ENCODE measurements around the gene PHACTR2. TPM values are rescaled to one million over a fixed set of nuclear protein-coding genes. Genes with fewer than 3 reads are reported as not detected.
A peak's percentile ranks its signal among the peaks of the same experiment; 100 is the strongest.
"Not testable (repeated sequence)": the region's sequence is repeated elsewhere in the genome, so short reads cannot be mapped to it uniquely, and the experiment has no call there.

The PHACTR2 gene
- polyA plus RNA-seq, 12 donors = 31.7 to 86.3 (median 39.8) TPM

DNA sequence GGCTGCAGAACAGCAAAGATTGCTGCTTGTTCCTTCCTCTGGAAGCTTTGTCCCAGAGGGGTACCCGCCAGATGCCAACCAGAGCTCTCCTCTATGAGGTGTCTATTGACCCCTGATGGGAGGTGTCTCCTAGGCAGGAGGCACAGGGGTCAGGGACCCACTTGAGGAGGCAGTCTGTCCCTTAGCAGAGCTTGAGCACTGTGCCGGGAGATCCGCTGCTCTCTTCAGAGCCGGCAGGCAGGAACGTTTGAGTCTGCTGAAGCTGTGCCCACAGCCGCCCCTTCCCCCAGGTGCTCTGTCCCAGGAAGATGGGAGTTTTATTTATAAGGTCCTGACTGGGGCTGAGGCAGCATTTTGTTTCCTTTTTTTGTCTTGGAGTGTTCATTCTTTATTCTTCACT lies 179.0 kb downstream of the PHACTR2 start:
- DNase-seq = not testable (repeated sequence)

DNA sequence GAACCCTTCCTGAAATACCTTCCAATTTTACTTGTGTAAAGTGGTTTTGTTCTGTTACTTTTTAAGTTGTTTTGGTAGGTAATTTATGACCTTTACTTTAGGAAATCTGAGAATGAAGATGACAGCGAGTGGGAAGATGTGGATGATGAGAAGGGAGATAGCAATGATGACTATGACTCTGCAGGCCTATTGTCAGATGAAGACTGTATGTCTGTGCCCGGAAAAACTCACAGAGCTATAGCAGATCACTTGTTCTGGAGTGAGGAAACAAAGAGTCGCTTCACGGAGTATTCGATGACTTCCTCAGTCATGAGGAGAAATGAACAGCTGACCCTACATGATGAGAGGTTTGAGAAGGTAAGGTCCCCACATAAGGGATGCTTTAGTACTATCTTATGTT lies 179.9 kb downstream of the PHACTR2 start:
- DNase-seq = no peak

DNA sequence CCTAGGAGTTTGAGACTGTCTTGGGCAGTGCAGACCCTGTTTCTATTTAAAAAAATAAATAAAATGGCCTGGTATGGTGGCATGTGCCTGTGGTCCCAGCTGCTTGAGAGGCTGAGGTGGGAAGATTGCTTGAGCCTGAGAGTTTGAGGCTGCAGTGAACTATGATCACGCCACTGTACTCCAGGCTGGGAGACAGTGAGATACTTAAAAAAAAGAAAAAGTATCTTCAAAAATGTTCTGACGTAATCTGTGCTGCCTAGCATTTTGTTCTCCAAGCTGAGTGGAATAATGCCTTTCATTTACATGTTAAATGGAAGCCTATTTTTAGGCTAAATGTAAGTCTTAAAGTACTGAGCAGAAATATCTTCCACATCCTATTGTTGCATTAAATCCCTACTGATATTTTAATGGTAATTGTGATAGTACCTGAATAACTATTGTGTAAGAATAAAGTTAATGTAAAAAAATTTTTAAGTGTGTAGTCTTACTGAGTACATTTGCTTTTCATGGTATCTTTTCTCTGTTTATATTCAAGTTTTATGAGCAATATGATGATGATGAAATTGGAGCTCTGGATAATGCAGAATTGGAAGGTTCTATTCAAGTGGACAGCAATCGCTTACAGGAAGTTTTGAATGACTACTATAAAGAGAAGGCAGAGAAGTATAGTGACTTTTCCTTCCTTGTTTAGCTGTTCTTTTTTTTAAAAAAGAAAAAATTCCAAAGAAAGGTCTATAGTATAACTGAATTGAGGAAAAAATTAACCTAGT lies 182.3 kb downstream of the PHACTR2 start:
- DNase-seq = no peak

- no peak for DNase-seq
These were observed 186.0 kb downstream of the PHACTR2 start for GRCh38 chr6:143863771-143864170.

DNA sequence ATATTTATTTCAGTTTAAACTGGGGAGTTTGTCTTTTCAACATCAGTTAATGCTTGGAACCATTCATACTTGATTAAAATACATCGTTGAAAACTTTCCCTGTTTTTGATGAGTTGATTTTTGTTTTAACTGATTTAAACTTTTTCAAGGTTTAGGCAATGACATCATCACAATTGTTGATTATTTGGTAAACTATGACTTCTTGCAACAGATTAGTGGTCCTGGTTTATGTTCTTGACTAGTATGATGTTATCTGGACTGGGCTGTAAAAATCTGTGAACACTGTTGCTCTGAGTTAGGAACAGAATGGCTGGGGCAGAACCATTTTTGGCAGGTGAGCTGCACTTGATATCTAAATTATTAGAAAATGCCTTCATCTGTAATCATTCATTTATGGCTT lies 186.5 kb downstream of the PHACTR2 start, which contains the start of gene ZC2HC1B:
Gene ZC2HC1B, plus strand, starts transcription at position 241 of the 400 bp plus-strand sequence. Its CDS starts 66 bp downstream, at position 307.
- DNase-seq = no peak

GRCh38 chr6:143867236-143867635 lies 189.5 kb downstream of the PHACTR2 start:
- DNase-seq = no peak

- not testable (repeated sequence) for DNase-seq
These were observed 191.0 kb downstream of the PHACTR2 start for GRCh38 chr6:143868808-143869207.

DNA sequence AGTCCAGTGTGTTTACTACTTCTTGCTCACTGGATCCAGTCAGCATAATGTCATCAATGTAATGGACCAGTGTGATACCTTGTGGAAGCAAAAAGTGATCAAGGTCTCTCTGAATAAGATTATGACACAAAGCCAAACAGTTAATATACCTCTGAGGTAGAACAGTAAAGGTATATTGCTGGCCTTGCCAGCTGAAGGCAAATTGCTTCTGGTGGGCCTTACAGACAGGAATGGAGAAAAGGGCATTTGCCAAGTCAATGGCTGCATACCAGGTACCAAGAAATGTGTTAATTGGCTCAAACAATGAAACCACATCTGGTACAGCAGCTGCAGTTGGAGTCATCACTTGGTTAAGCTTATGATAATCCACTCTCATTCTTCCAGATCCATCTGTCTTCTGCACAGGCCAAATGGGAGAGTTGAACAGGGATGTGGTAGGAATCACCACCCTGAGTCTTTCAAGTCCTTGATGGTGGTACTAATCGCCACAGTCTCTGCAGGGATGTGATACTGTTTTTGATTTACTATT lies 193.5 kb downstream of the PHACTR2 start:
- DNase-seq = not testable (repeated sequence)

DNA sequence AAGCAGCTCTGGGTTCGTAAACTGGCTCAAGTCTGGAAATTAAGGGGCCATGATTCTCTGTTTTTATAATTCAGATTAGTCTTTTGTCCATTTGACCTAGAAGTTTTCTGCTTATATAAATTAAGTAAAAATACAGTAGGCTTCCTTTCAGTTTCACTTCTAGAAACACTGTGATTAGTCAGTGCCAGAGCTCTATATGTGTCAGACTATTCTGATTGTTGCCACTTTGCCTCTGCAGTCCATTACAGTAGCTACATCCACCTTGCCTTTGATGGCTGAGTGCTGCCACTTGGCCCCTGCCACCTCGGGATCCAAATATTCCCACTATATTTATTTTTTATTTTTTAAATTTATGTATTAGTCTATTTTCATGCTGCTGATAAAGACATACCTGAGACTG lies 194.4 kb downstream of the PHACTR2 start:
- DNase-seq = no peak

DNA sequence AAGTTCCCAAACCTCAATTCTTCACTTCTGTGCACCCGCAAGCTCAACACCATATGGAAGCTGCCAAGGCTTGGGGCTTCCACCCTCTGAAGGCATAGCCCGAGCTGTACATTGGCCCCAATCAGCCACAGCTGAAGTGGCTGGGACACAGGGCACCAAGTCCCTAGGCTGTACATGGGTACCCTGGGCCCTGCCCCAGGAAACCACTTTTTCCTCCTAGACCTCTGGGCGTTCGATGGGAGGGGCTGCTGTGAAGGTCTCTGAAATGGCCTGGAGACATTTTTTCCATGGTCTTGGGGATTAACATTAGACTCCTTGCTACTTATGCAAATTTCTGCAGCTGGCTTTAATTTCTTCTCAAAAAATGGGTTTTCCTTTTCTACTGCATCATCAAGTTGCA lies 195.8 kb downstream of the PHACTR2 start:
- DNase-seq = not testable (repeated sequence)

DNA sequence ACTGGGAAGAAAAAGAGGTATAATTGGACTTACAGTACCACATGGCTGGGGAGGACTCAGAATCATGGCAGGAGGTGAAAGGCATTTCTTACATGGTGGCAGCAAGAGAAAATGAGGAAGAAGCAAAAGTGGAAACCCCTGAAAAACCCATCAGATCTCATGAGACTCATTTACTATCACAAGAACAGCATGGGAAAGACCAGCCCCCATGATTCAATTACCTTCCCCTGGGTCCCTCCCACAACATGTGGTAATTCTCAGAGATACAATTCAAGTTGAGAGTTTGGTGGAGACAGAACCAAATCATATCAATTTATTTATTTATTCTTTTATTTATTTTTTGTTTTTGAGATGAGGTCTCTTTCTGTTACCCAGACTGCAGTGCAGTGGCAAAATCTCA lies 196.7 kb downstream of the PHACTR2 start:
- DNase-seq = not testable (repeated sequence)

DNA sequence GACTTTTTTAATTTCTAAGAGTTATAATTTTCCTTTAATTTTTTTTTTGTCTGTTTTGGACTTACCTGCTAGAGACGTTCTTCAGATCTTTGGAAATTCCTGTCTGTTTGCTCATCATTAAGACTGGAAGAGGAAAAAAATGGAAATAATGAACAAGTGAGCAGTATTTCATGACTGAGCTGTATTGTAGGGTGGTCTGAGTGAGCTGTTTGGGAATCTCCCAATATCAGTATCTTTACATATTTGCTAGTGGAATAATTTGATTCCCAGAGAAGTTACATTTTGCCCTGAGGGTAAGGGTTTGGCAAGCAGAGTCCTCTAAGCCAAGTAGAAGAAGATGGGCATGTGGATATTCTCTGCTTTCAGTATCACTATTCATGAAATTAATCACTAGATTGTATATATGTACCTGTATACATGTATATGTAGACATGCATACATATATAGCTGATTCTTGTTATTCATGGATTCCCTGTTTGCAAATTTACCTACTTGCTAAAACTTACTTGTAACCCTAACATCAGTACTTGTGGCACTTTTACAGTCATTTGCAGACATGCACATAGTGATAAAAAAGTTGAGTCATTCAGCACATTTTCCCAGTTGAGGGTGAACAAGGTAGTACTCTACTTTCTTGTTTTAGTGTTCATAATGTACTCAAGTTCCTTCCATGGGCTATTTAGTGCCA lies 200.0 kb downstream of the PHACTR2 start:
- DNase-seq = no peak

- no peak for DNase-seq
These were observed 200.6 kb downstream of the PHACTR2 start for GRCh38 chr6:143878272-143878760.

DNA sequence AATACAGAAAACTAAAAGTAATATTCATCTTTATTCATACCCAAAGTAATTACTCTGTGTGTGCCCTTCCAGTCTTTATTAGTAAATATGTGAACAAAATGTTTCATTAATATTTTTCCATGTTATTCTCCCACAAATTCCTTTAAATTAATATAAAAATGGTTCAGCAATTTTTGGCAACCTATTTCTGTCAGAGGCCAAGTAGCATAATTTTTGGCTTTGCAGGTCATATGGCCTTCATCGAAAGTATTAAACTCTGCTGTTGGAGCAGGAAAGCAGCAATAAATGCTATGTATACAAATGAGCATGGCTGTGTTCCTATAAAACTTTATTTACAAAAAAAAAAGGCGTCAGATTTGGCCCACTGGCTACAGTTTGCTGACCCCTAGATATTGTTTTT lies 202.6 kb downstream of the PHACTR2 start:
- DNase-seq = peak; percentile 61

Other genes starting within 250 kb of the PHACTR2 start
- 10 to 100 TPM in 8 of 12 donors, 1 to 10 TPM in 3, not detected in 1; 6.0 to 22.5 (median 12.8) TPM for gene ADAT2, start 227.3 kb upstream of the PHACTR2 start, polyA plus RNA-seq (ENCODE audit: insufficient read length in 12 of 12)
- 10 to 100 TPM in 10 of 12 donors, 1 to 10 TPM in 1, not detected in 1; 9.1 to 27.4 (median 19.2) TPM for gene PEX3, start 227.2 kb upstream of the PHACTR2 start, polyA plus RNA-seq (ENCODE audit: insufficient read length in 12 of 12)
- 10 to 100 TPM in 11 of 12 donors, not detected in 1; 12.0 to 33.5 (median 28.2) TPM for gene FUCA2, start 166.2 kb upstream of the PHACTR2 start, polyA plus RNA-seq (ENCODE audit: insufficient read length in 12 of 12)
- 10 to 100 TPM in 11 of 12 donors, not detected in 1; 32.5 to 57.7 (median 47.7) TPM for gene LTV1, start 165.4 kb downstream of the PHACTR2 start, polyA plus RNA-seq (ENCODE audit: insufficient read length in 12 of 12)
- gene ZC2HC1B, start 186.5 kb downstream of the PHACTR2 start, polyA plus RNA-seq (ENCODE audit: insufficient read length in 12 of 12) = under 1 TPM in 2 of 12 donors, not detected in 10; 0.38 to 0.83 TPM

Data from muscle of arm (tissue), 12 donors.